H1 (cell line): Measurements from ENCODE around the gene UPP1. TPM values are rescaled to one million over a fixed set of nuclear protein-coding genes. Genes with fewer than 3 reads are reported as not detected.

Source experiments
- CTCF ChIA-PET: fragments of 300-600 bp; sonication (Branson Sonifier 250); formaldehyde crosslinking; loops from one replicate; lab custom pipeline; 2021; ENCODE audit not compliant: partially characterized antibody; lab: Charles Lee
- POLR2A ChIA-PET: fragments of 300-600 bp; sonication (Branson Sonifier 250); formaldehyde crosslinking; loops from one replicate; lab custom pipeline; 2021; ENCODE audit warnings: inconsistent platforms; ENCODE audit not compliant: partially characterized antibody; lab: Charles Lee
- DNase-seq, 2 experiments: peaks; one replicate each; pipeline versions ENCODE4 v3.0.0 to v3.0.0-alpha.2; 2010 to 2022; ENCODE audit warnings: low spot score in 2 of 2, low read depth in 1 of 2, mixed read lengths in 1 of 2
- FAIRE-seq: peaks from 2 replicates; lab custom pipeline; 2011; peaks lifted over from hg19 to GRCh38; lab: Jason Lieb, UNC
- H2AFZ ChIP-seq: 2 replicates; pipeline ENCODE4 v1.8.1; 2012; ENCODE audit warnings: low read length, inconsistent platforms
- H2AK5ac ChIP-seq: 2 replicates; pipeline ENCODE4 v1.6.1; 2013; ENCODE audit warnings: low read depth, low read length
- H2BK120ac ChIP-seq: replicated peaks from 2 replicates; pipeline ENCODE3; 2013; ENCODE audit warnings: low read depth, low read length, inconsistent platforms
- H2BK12ac ChIP-seq: 2 replicates; pipeline ENCODE4 v1.6.1; 2013; ENCODE audit warnings: low read depth, low read length
- H2BK15ac ChIP-seq: 2 replicates; pipeline ENCODE4 v1.6.1; 2013; ENCODE audit warnings: low read length
- H2BK20ac ChIP-seq: 2 replicates; pipeline ENCODE4 v1.6.1; 2013; ENCODE audit warnings: low read length
- H2BK5ac ChIP-seq: 2 replicates; pipeline ENCODE4 v1.6.1; 2013; ENCODE audit warnings: low read depth, low read length
- H3K14ac ChIP-seq: 2 replicates; pipeline ENCODE4 v1.6.1; 2013; ENCODE audit warnings: inconsistent platforms; ENCODE audit not compliant: insufficient read length
- H3K18ac ChIP-seq: 2 replicates; pipeline ENCODE4 v1.6.1; 2013; ENCODE audit warnings: low read length; ENCODE audit errors: extremely low read depth
- H3K23ac ChIP-seq: 2 replicates; pipeline ENCODE4 v1.6.1; 2013; ENCODE audit warnings: inconsistent platforms; ENCODE audit not compliant: insufficient read length
- H3K23me2 ChIP-seq: 2 replicates; pipeline ENCODE4 v1.6.1; 2013; ENCODE audit warnings: low read depth, low read length
- H3K27ac ChIP-seq: 2 replicates; pipeline ENCODE4 v1.6.1; 2011; ENCODE audit warnings: low read depth, low read length, inconsistent platforms
- H3K27me3 ChIP-seq, 4 experiments: replicated peaks in 1 of 4; 1 replicate in 1 of 4; 2 replicates in 3 of 4; pipeline versions ENCODE4 v1.6.1 to v1.8.1; 2011 to 2013; ENCODE audit warnings: low read length in 3 of 4, mild to moderate bottlenecking in 3 of 4, inconsistent platforms in 2 of 4, mixed read lengths in 2 of 4, moderate library complexity in 1 of 4; ENCODE audit not compliant: control insufficient read depth in 3 of 4, insufficient read depth in 3 of 4; ENCODE audit errors: extremely low read depth in 1 of 4
- H3K36me3 ChIP-seq, 4 experiments: 2 replicates each; pipeline versions ENCODE4 v1.6.1 to v1.8.1; 2011 to 2013; ENCODE audit warnings: mild to moderate bottlenecking in 4 of 4, low read length in 3 of 4, moderate library complexity in 2 of 4, control low read depth in 1 of 4, inconsistent platforms in 1 of 4; ENCODE audit not compliant: insufficient read depth in 4 of 4, control insufficient read depth in 2 of 4
- H3K4ac ChIP-seq: replicated peaks from 2 replicates; pipeline ENCODE3; 2013; ENCODE audit warnings: low read length, low read depth, mixed read lengths, inconsistent platforms; ENCODE audit not compliant: insufficient read length
- H3K4me1 ChIP-seq, 4 experiments: replicated peaks in 1 of 4; 1 replicate in 1 of 4; 2 replicates in 3 of 4; pipeline versions ENCODE4 v1.6.1 to v1.8.1; 2011 to 2013; ENCODE audit warnings: low read length in 3 of 4, inconsistent platforms in 2 of 4, mixed read lengths in 1 of 4; ENCODE audit not compliant: insufficient read depth in 4 of 4, control insufficient read depth in 3 of 4
- H3K4me2 ChIP-seq, 2 experiments: 2 replicates each; pipeline versions ENCODE4 v1.6.1 to v1.8.1; 2011 to 2013; ENCODE audit warnings: low read depth in 2 of 2, low read length in 2 of 2, control low read depth in 1 of 2, inconsistent platforms in 1 of 2, mild to moderate bottlenecking in 1 of 2; ENCODE audit not compliant: insufficient read depth in 1 of 2
- H3K4me3 ChIP-seq, 4 experiments: fragments of 200-600, 300-600 bp in 1 of 4; sonication (generic), shearing (Covaris generic), sonication (Bioruptor Twin) in 1 of 4; 2 replicates each; pipeline versions ENCODE4 v1.5.1 to v1.8.1; 2011 to 2016; ENCODE audit warnings: low read length in 4 of 4, low read depth in 3 of 4, control low read depth in 2 of 4, inconsistent platforms in 2 of 4, mild to moderate bottlenecking in 2 of 4, mixed read lengths in 1 of 4, moderate library complexity in 1 of 4; ENCODE audit not compliant: insufficient read depth in 2 of 4; ENCODE audit errors: extremely low read depth in 1 of 4
- H3K56ac ChIP-seq: replicated peaks from 2 replicates; pipeline ENCODE3; 2013; ENCODE audit warnings: low read depth, mild to moderate bottlenecking, mixed read lengths, low read length, inconsistent platforms; ENCODE audit not compliant: insufficient read length
- H3K79me1 ChIP-seq: 2 replicates; pipeline ENCODE4 v1.6.1; 2013; ENCODE audit warnings: low read depth, low read length, control low read depth
- H3K79me2 ChIP-seq, 2 experiments: 2 replicates each; pipeline versions ENCODE4 v1.6.1 to v1.8.1; 2012 to 2013; ENCODE audit warnings: low read length in 2 of 2, mild to moderate bottlenecking in 2 of 2, inconsistent platforms in 1 of 2; ENCODE audit not compliant: insufficient read depth in 2 of 2, control insufficient read depth in 1 of 2
- H3K9ac ChIP-seq, 4 experiments: replicated peaks in 1 of 4; 1 replicate in 1 of 4; 2 replicates in 3 of 4; pipeline versions ENCODE4 v1.6.1 to v1.8.1; 2011 to 2013; ENCODE audit warnings: low read depth in 3 of 4, low read length in 3 of 4, control low read depth in 2 of 4, mild to moderate bottlenecking in 2 of 4, moderate library complexity in 2 of 4, inconsistent platforms in 1 of 4; ENCODE audit errors: extremely low read depth in 1 of 4
- H3K9me3 ChIP-seq, 2 experiments: 2 replicates each; pipeline versions ENCODE4 v1.6.1 to v1.8.1; 2012 to 2013; ENCODE audit warnings: mild to moderate bottlenecking in 2 of 2, moderate library complexity in 2 of 2, control low read depth in 1 of 2, inconsistent platforms in 1 of 2, low read depth in 1 of 2, low read length in 1 of 2, mixed read lengths in 1 of 2; ENCODE audit not compliant: insufficient read depth in 2 of 2
- H4K20me1 ChIP-seq, 2 experiments: replicated peaks in 1 of 2; 2 replicates each; pipeline versions ENCODE3 to v1.8.1; 2011 to 2013; ENCODE audit warnings: inconsistent platforms in 2 of 2, low read length in 2 of 2, mild to moderate bottlenecking in 1 of 2; ENCODE audit not compliant: insufficient read depth in 2 of 2, control insufficient read depth in 1 of 2
- H4K5ac ChIP-seq: 2 replicates; pipeline ENCODE4 v1.6.1; 2013; ENCODE audit warnings: low read length, low read depth, mixed read lengths, inconsistent platforms; ENCODE audit not compliant: insufficient read length
- H4K8ac ChIP-seq: 2 replicates; pipeline ENCODE4 v1.8.0; 2013; ENCODE audit warnings: mild to moderate bottlenecking, moderate library complexity, low read length, inconsistent platforms; ENCODE audit not compliant: insufficient read depth; ENCODE audit errors: extremely low read depth
- H4K91ac ChIP-seq: replicated peaks from 2 replicates; pipeline ENCODE3; 2013; ENCODE audit warnings: low read length, mixed read lengths, inconsistent platforms; ENCODE audit not compliant: insufficient read length
- WGBS, 2 experiments: shearing (Covaris generic) in 1 of 2; methylation state at CpG; one replicate each; pipeline versions ENCODE4 v1.1.6 to v1.1.7; 2013 to 2015; ENCODE audit warnings: low lambda C conversion rate in 2 of 2, mixed read lengths in 2 of 2, inconsistent platforms in 1 of 2, low coverage in 1 of 2, missing lambda C conversion rate in 1 of 2; ENCODE audit not compliant: insufficient replicate concordance in 2 of 2, insufficient coverage in 1 of 2, insufficient read length in 1 of 2; ENCODE audit errors: extremely low coverage in 1 of 2, missing lambda C conversion rate in 1 of 2; 5-methylcytosine and 5-hydroxymethylcytosine counted together
- polyA plus RNA-seq, 7 experiments: library from polyadenylated mRNA; depleted of rRNA in 3 of 7; stranded (reverse) in 5 of 7; unstranded in 2 of 7; fragments of >200 nt in 5 of 7; fragments of 200-250 nt in 2 of 7; gene quantifications; 1 replicate in 5 of 7; 2 replicates in 1 of 7; 4 replicates in 1 of 7; pipeline versions ENCODE4 v1.2.1 to v1.2.3, GENCODE V29; 2011 to 2013; ENCODE audit warnings: missing spikeins in 2 of 7, mixed read lengths in 2 of 7
- total RNA-seq: library from RNA; stranded (reverse); fragmentation: NEBNext Ultra II Directional; extraction: Animal tissue kit (Norgen Biotek cat#: 25700); gene quantifications from 2 replicates; pipeline ENCODE4 v1.2.1, GENCODE V29; 2021

UPP1 gene
- total and polyA plus RNA-seq, 2 of the 8 experiments (the other 6 are each of a cell fraction or from before 2014, with no cell fraction given), result 40.7 to 46.2 TPM

DNA sequence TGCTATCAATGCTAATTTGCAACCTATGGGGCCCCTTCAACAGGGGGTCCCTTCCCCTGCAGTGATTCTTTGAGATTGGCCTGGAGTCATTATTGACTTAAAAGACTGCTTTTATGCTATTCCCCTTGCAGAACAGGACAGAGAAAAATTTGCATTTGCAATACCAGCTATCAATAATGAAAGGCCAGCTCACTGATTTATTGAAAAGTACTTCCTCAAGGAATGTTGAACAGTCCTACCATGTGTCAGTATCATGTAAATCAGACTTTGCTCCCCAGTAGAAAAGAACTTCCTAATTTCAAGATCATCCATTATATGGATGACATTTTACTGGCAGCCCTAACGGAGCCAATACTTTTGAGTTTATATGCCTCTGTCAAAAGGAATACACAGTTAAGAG is 52.5 kb downstream of the UPP1 start:
- Histone ChIP-seq H2BK5ac (no peak overlapping the region), H3K79me2 (no peaks in the 10 kb centered on the region), H4K20me1 (no peaks in the 10 kb centered on the region), H3K14ac (no peak overlapping the region), H3K27me3 (no peaks in the 10 kb centered on the region), H3K27ac (no peak overlapping the region), H3K36me3 (no peaks in the 10 kb centered on the region), H3K9me3 (peaks cover 3 to 9% of the 10 kb centered on the region in 2 experiments; a peak in 2 of 4 replicates), H3K79me1 (no peaks in the 10 kb centered on the region), H3K23ac (no peak overlapping the region), H2BK12ac (no peak overlapping the region), H3K9ac (no peak overlapping the region), H3K4me2 (no peak overlapping the region), H3K18ac (no peak overlapping the region), H3K56ac (no peak overlapping the region), H2BK20ac (no peak overlapping the region), H4K91ac (no peak overlapping the region), H4K5ac (no peak overlapping the region), H2AK5ac (no peak overlapping the region), H4K8ac (no peak overlapping the region), H2AFZ (no peak overlapping the region), H3K4ac (no peak overlapping the region), H3K23me2 (no peaks in the 10 kb centered on the region), H2BK15ac (no peak overlapping the region), H2BK120ac (no peak overlapping the region), H3K4me1 (0 out of 7 replicates have a peak, but pooled peaks cover 0 to 3% (median under 1%) of the 10 kb centered on the region in 4 experiments), H3K4me3 (no peak overlapping the region)
- FAIRE-seq, result no peak
- ChIA-PET POLR2A (no interaction called here), CTCF (interaction anchor here (1.1 to 1.9 kb wide), 4 partner anchors 9 to 157 kb away, joined by 3 to 6 read pairs (median 4); no protein-coding TSS in a partner anchor)
- WGBS, 2 experiments, result 71% methylated on average over 1 of the region's 1 CpG; no CpG with 5 or more reads in 1 of the 2 experiments
- no peak for DNase-seq
